Measurements from ENCODE around the gene ZNF385B. TPM values are rescaled to one million over a fixed set of nuclear protein-coding genes. Genes with fewer than 3 reads are reported as not detected.
"Not testable (repeated sequence)": the region's sequence is repeated elsewhere in the genome, so short reads cannot be mapped to it uniquely, and the experiment has no call there.

The ZNF385B gene
- total and polyA plus RNA-seq, 4 donors: 13.5 to 70.8 (median 45.2) TPM

GRCh38 chr2:179891237-179891636 is 29.8 kb upstream of the ZNF385B start:
- peaks cover 0 to 4% (median 0%) of the 10 kb centered on the region in 4 donors for H3K9me3 ChIP-seq (ENCODE audit: control insufficient read depth in 4 of 4, insufficient read depth in 3 of 4, low read length in 3 of 4)
- H3K27ac ChIP-seq (ENCODE audit: low read depth in 1 of 2, low read length in 1 of 2): no peak overlapping the region
- DNase-seq (no peak), ATAC-seq (ENCODE audit: insufficient read depth, low FRiP score) (no peak)
- no peak overlapping the region for H3K4me3 ChIP-seq
- no peaks in the 10 kb centered on the region for H3K36me3 ChIP-seq (ENCODE audit: control insufficient read depth in 4 of 4, insufficient read depth in 4 of 4, low read length in 4 of 4)
- WGBS, 2 donors: 87 to 89% methylated on average over 2 of the region's 2 CpGs
- no peak for TF ChIP-seq CTCF (IDR thresholded peaks at IDR 0.05; ENCODE audit: control extremely low read depth, extremely low read depth)
- H3K4me1 ChIP-seq (ENCODE audit: control insufficient read depth in 5 of 5, insufficient read depth in 5 of 5, low read length in 5 of 5): no peaks in the 10 kb centered on the region
- no peak overlapping the region for H3K9ac ChIP-seq (ENCODE audit: insufficient read depth in 1 of 2, low read length in 2 of 2)
- no peaks in the 10 kb centered on the region for H3K27me3 ChIP-seq (ENCODE audit: control insufficient read depth in 3 of 3, insufficient read depth in 3 of 3, low read length in 2 of 3)

- no peaks in the 10 kb centered on the region for H3K4me1 ChIP-seq (ENCODE audit: control insufficient read depth in 5 of 5, insufficient read depth in 5 of 5, low read length in 5 of 5)
- peaks cover 0 to 4% (median 0%) of the 10 kb centered on the region in 4 donors for H3K9me3 ChIP-seq (ENCODE audit: control insufficient read depth in 4 of 4, insufficient read depth in 3 of 4, low read length in 3 of 4)
- H3K27ac ChIP-seq (ENCODE audit: low read depth in 1 of 2, low read length in 1 of 2): no peak overlapping the region
- H3K27me3 ChIP-seq (ENCODE audit: control insufficient read depth in 3 of 3, insufficient read depth in 3 of 3, low read length in 2 of 3): no peaks in the 10 kb centered on the region
- H3K4me3 ChIP-seq: no peak overlapping the region
- no peak for DNase-seq
- H3K9ac ChIP-seq (ENCODE audit: insufficient read depth in 1 of 2, low read length in 2 of 2): no peak overlapping the region
- no peak for TF ChIP-seq CTCF (IDR thresholded peaks at IDR 0.05; ENCODE audit: control extremely low read depth, extremely low read depth)
- no peaks in the 10 kb centered on the region for H3K36me3 ChIP-seq (ENCODE audit: control insufficient read depth in 4 of 4, insufficient read depth in 4 of 4, low read length in 4 of 4)
- ATAC-seq (ENCODE audit: insufficient read depth, low FRiP score): no peak
Observed at GRCh38 chr2:179890666-179891065, 29.3 kb upstream of the ZNF385B start.

- WGBS, 2 donors: 88 to 91% methylated on average over 6 of the region's 6 CpGs
- H3K4me3 ChIP-seq; H3K4me1 ChIP-seq (ENCODE audit: control insufficient read depth in 5 of 5, insufficient read depth in 5 of 5, low read length in 5 of 5); H3K36me3 ChIP-seq (ENCODE audit: control insufficient read depth in 4 of 4, insufficient read depth in 4 of 4, low read length in 4 of 4); H3K27me3 ChIP-seq (ENCODE audit: control insufficient read depth in 3 of 3, insufficient read depth in 3 of 3, low read length in 2 of 3); DNase-seq; H3K9ac ChIP-seq (ENCODE audit: insufficient read depth in 1 of 2, low read length in 2 of 2); H3K27ac ChIP-seq (ENCODE audit: low read depth in 1 of 2, low read length in 1 of 2); ATAC-seq (ENCODE audit: insufficient read depth, low FRiP score); H3K9me3 ChIP-seq (ENCODE audit: control insufficient read depth in 4 of 4, insufficient read depth in 3 of 4, low read length in 3 of 4): not testable (repeated sequence)
Observed at GRCh38 chr2:179888642-179889041, 27.2 kb upstream of the ZNF385B start.

- no peak overlapping the region for H3K4me3 ChIP-seq
- peak in 1 of 3 donors; percentile 16 for DNase-seq
- H3K9ac ChIP-seq (ENCODE audit: insufficient read depth in 1 of 2, low read length in 2 of 2): no peak overlapping the region
- H3K27ac ChIP-seq (ENCODE audit: low read depth in 1 of 2, low read length in 1 of 2): no peak overlapping the region
- H3K9me3 ChIP-seq (ENCODE audit: control insufficient read depth in 4 of 4, insufficient read depth in 3 of 4, low read length in 3 of 4): no peaks in the 10 kb centered on the region
- no peak for ATAC-seq (ENCODE audit: insufficient read depth, low FRiP score)
- WGBS, 2 donors: 72 to 77% methylated on average over 8 of the region's 8 CpGs
- no peaks in the 10 kb centered on the region for H3K36me3 ChIP-seq (ENCODE audit: control insufficient read depth in 4 of 4, insufficient read depth in 4 of 4, low read length in 4 of 4)
- no peaks in the 10 kb centered on the region for H3K4me1 ChIP-seq (ENCODE audit: control insufficient read depth in 5 of 5, insufficient read depth in 5 of 5, low read length in 5 of 5)
- no peak for TF ChIP-seq CTCF (IDR thresholded peaks at IDR 0.05; ENCODE audit: control extremely low read depth, extremely low read depth)
- H3K27me3 ChIP-seq (ENCODE audit: control insufficient read depth in 3 of 3, insufficient read depth in 3 of 3, low read length in 2 of 3): no peaks in the 10 kb centered on the region
Observed at GRCh38 chr2:179884193-179884592, 22.8 kb upstream of the ZNF385B start.

All from lung (tissue), 12 donors.